Esophagus muscularis mucosa (tissue), 3 donors: ENCODE measurements around the gene MVB12B.

Experiments
- POLR2A ChIP-seq: fragments of 450-650 bp; IDR thresholded peaks from one replicate; pipeline ENCODE4 v1.6.1; 2017; ENCODE audit warnings: antibody characterized with exemption, moderate library complexity, mild to moderate bottlenecking, low read depth
- TF ChIP-seq, protein P1 (sequence below), 3 experiments: fragments of 200-600 bp in 2 of 3; fragments of 450-650 bp in 1 of 3; sonication (generic) in 2 of 3; IDR thresholded peaks; one replicate each; pipeline ENCODE4 v1.5.1; 2017 to 2019; ENCODE audit warnings: antibody characterized with exemption in 3 of 3, mild to moderate bottlenecking in 2 of 3, moderate library complexity in 1 of 3

DNA sequence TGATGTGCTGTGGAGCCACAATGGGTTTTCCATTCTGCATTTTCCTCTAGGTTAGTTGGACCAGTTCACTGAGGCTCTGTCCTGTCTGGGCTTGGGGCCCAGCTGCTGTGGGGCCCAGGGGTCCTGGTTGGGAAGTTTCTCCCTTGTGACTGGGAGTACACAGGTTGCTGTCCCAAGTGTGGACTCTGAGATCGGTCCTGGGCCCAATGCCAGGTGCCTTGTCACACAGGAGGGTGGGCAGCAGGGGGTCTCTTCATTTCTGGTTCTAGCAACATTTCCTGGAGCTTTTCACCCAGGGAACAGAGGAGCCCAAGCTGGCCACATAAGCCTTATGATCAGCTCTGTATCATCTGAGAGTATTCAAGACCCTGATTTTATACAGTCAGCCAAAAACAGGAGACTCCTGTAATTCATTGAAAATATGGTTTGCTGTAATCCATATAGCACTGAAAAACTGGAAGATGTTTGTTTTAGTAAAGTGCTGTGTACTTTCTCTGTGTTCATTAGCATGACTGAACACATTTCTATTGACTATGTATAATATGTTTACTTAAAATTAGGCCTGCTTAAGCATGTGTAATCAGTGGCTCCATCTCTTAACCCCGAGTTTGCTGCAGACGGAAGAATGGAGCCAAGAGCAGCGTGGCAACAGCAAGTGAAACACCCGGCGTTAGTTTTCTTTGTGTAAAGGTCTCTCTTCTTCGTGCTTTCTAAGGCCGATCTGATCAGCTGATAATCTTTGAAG is 62.5 kb downstream of the MVB12B start:
- TF ChIP-seq, protein P1, sequence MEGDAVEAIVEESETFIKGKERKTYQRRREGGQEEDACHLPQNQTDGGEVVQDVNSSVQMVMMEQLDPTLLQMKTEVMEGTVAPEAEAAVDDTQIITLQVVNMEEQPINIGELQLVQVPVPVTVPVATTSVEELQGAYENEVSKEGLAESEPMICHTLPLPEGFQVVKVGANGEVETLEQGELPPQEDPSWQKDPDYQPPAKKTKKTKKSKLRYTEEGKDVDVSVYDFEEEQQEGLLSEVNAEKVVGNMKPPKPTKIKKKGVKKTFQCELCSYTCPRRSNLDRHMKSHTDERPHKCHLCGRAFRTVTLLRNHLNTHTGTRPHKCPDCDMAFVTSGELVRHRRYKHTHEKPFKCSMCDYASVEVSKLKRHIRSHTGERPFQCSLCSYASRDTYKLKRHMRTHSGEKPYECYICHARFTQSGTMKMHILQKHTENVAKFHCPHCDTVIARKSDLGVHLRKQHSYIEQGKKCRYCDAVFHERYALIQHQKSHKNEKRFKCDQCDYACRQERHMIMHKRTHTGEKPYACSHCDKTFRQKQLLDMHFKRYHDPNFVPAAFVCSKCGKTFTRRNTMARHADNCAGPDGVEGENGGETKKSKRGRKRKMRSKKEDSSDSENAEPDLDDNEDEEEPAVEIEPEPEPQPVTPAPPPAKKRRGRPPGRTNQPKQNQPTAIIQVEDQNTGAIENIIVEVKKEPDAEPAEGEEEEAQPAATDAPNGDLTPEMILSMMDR (IDR thresholded peaks at IDR 0.05) = no peak
- TF ChIP-seq POLR2A = no peak
